Measurements from ENCODE around the gene ZNF280B. TPM values are rescaled to one million over a fixed set of nuclear protein-coding genes. Genes with fewer than 3 reads are reported as not detected.

The ZNF280B gene
- total and polyA plus RNA-seq, 9 of the 15 experiments (the other 6 are each of a cell fraction or from before 2014, with no cell fraction given), result 7.7 to 29.9 (median 20.0) TPM

GRCh38 chr22:22478470-22478869, 30.1 kb downstream of the ZNF280B start (continued):
- no peak for TF ChIP-seq CBFA2T2 (conservative IDR thresholded peaks at IDR 0.05)
- no peak for TF ChIP-seq CXXC5 (CRISPR knock-in tag; IDR thresholded peaks at IDR 0.05)
- TF ChIP-seq HDAC1 (IDR thresholded peaks at IDR 0.05), result no peak
- TF ChIP-seq ASH1L (IDR thresholded peaks at IDR 0.05; ENCODE audit: borderline replicate concordance, low read depth, partially characterized antibody), result no peak
- no peak; the same call in 1 of the 2 replicates for TF ChIP-seq ID3 (CRISPR knock-in tag; IDR thresholded peaks at IDR 0.05)
- TF ChIP-seq ID3 (tag; IDR thresholded peaks at IDR 0.05), result peak; percentile 43; the same call in 1 of the 2 replicates
- no peak for TF ChIP-seq PHF8 (IDR thresholded peaks at IDR 0.05; ENCODE audit: borderline replicate concordance, low read length)
- no peak for TF ChIP-seq SNRNP70 (optimal IDR thresholded peaks at IDR 0.05; ENCODE audit: low read depth, low read length)
- 0 out of 2 replicates have a peak, but pooled peaks have one; percentile 39 for TF ChIP-seq ILK (tag; IDR thresholded peaks at IDR 0.05; ENCODE audit: borderline replicate concordance, low read depth)
- TF ChIP-seq ZNF224 (CRISPR knock-in tag; IDR thresholded peaks at IDR 0.05), result no peak
- no peak for TF ChIP-seq FOXO4 (CRISPR knock-in tag; IDR thresholded peaks at IDR 0.05)
- TF ChIP-seq SFPQ (IDR thresholded peaks at IDR 0.05; ENCODE audit: low read depth, low read length), result no peak
- no peak for TF ChIP-seq ZNF668 (CRISPR knock-in tag; IDR thresholded peaks at IDR 0.05)
- no peak for TF ChIP-seq MAFK (IDR thresholded peaks at IDR 0.05; ENCODE audit: low read length)
- no peak for TF ChIP-seq CCAR2 (IDR thresholded peaks at IDR 0.05; ENCODE audit: low read depth, low read length)
- 0 out of 2 replicates have a peak, but pooled peaks have one; percentile 57 for TF ChIP-seq ZNF830 (CRISPR knock-in tag; IDR thresholded peaks at IDR 0.05)
- TF ChIP-seq MTF1 (CRISPR knock-in tag; IDR thresholded peaks at IDR 0.05; ENCODE audit: borderline replicate concordance), result no peak
- TF ChIP-seq RB1 (IDR thresholded peaks at IDR 0.05; ENCODE audit: low read depth), result 0 out of 2 replicates have a peak, but pooled peaks have one; percentile 13

Data from K562 (cell line).